PFSK-1 (cell line): ENCODE results near the gene PDE4B.

Experiments used
- POLR2AphosphoS5 ChIP-seq: IDR thresholded peaks from 2 replicates; pipeline ENCODE4 v1.6.1; 2012; ENCODE audit warnings: low read depth, mild to moderate bottlenecking, control low read depth, low read length, moderate library complexity
- REST ChIP-seq, 2 experiments: IDR thresholded peaks; 2 replicates each; pipeline versions ENCODE4 v1.6.1 to v1.8.0; 2011 to 2012; ENCODE audit warnings: low read depth in 2 of 2, low read length in 2 of 2, control low read depth in 1 of 2, inconsistent platforms in 1 of 2, mild to moderate bottlenecking in 1 of 2, moderate library complexity in 1 of 2; ENCODE audit not compliant: insufficient read depth in 1 of 2
- SIN3A ChIP-seq: IDR thresholded peaks from 2 replicates; pipeline ENCODE4 v1.6.1; 2012; ENCODE audit warnings: mild to moderate bottlenecking, low read length, moderate library complexity, borderline replicate concordance; ENCODE audit not compliant: insufficient read depth
- TAF1 ChIP-seq: IDR thresholded peaks from 2 replicates; pipeline ENCODE4 v1.6.1; 2012; ENCODE audit warnings: low read length, control low read depth, borderline replicate concordance; ENCODE audit not compliant: insufficient read depth

GRCh38 chr1:66025188-66025587 is 232.5 kb downstream of the PDE4B start:
- TF ChIP-seq POLR2AphosphoS5, result no peak
- no peak for TF ChIP-seq SIN3A
- no peak for TF ChIP-seq REST (IDR thresholded peaks at IDR 0.05; ENCODE audit: insufficient read depth in 1 of 2, low read depth in 2 of 2, low read length in 2 of 2)
- no peak for TF ChIP-seq TAF1
